OCI-LY3 (cell line): ENCODE results near the gene TP53BP1.

Source experiments
- CTCF ChIP-seq: fragments of 200-600, 300-600 bp; sonication (generic); IDR thresholded peaks from 2 replicates; pipeline ENCODE4 v1.5.1; 2014; ENCODE audit warnings: antibody characterized with exemption, low read length, low read depth
- EZH2phosphoT487 ChIP-seq: fragments of 200-600 bp; shearing (Covaris generic); IDR thresholded peaks from 2 replicates; pipeline ENCODE4 v1.6.1; 2018; ENCODE audit warnings: antibody characterized with exemption, mixed run types, low read depth

- TF ChIP-seq CTCF (no peak), EZH2phosphoT487 (no peak)
Measured at GRCh38 chr15:43520138-43520537, 27.2 kb upstream of the TP53BP1 start.
